Activated CD4-positive, CD25-positive, alpha-beta regulatory T cell treated with anti-CD3 and anti-CD28 coated beads, Interleukin-2, amount 50 U/mL, for 16 hours (primary cell): Measurements from ENCODE around the gene ZNF23.

ENCODE experiments used
- DNase-seq: peaks from one replicate; pipeline ENCODE4 v3.0.0-alpha.2; 2020; ENCODE audit warnings: low read depth, low spot score

The ZNF23 gene

GRCh38 chr16:71472051-71472450, 10.0 kb upstream of the ZNF23 start:
- no peak for DNase-seq

- no peak for DNase-seq
Measured at GRCh38 chr16:71467810-71468209, 5.8 kb upstream of the ZNF23 start.

GRCh38 chr16:71464231-71464630, 2.2 kb upstream of the ZNF23 start:
- no peak for DNase-seq

- DNase-seq = no peak
Measured at GRCh38 chr16:71460941-71461340, 1.1 kb downstream of the ZNF23 start.

- DNase-seq = no peak
Measured at GRCh38 chr16:71460236-71460635, 1.8 kb downstream of the ZNF23 start.

- no peak for DNase-seq
Measured at GRCh38 chr16:71459510-71459909, 2.5 kb downstream of the ZNF23 start.

- DNase-seq = no peak
Measured at GRCh38 chr16:71456801-71457200, 5.2 kb downstream of the ZNF23 start.

- DNase-seq = no peak
Measured at GRCh38 chr16:71453036-71453435, 9.0 kb downstream of the ZNF23 start.

GRCh38 chr16:71449020-71449419, 13.0 kb downstream of the ZNF23 start:
- DNase-seq = no peak

GRCh38 chr16:71448274-71448866, 13.7 kb downstream of the ZNF23 start:
- no peak for DNase-seq

GRCh38 chr16:71443714-71444113, 18.3 kb downstream of the ZNF23 start:
- no peak for DNase-seq

GRCh38 chr16:71442051-71442440, 20.0 kb downstream of the ZNF23 start, which contains the start of gene TLE7:
Gene TLE7, minus strand, starts transcription at chr16:71442054. Its CDS starts 8,730 bp downstream, at chr16:71433324.
- DNase-seq = no peak

GRCh38 chr16:71441348-71442050, 20.5 kb downstream of the ZNF23 start:
- no peak for DNase-seq

GRCh38 chr16:71440669-71441347, 21.2 kb downstream of the ZNF23 start:
- DNase-seq = no peak

- DNase-seq = no peak
Measured at GRCh38 chr16:71439523-71439922, 22.5 kb downstream of the ZNF23 start.

- no peak for DNase-seq
Measured at GRCh38 chr16:71436473-71436872, 25.6 kb downstream of the ZNF23 start.

GRCh38 chr16:71432906-71433305, 29.1 kb downstream of the ZNF23 start:
- DNase-seq = no peak

GRCh38 chr16:71431991-71432390, 30.1 kb downstream of the ZNF23 start:
- DNase-seq = no peak

GRCh38 chr16:71431176-71431575, 30.9 kb downstream of the ZNF23 start:
- DNase-seq = no peak

GRCh38 chr16:71430744-71431143, 31.3 kb downstream of the ZNF23 start:
- no peak for DNase-seq

GRCh38 chr16:71429581-71429980, 32.5 kb downstream of the ZNF23 start:
- DNase-seq = no peak

GRCh38 chr16:71428883-71429282, 33.2 kb downstream of the ZNF23 start:
- DNase-seq = no peak

- no peak for DNase-seq
Measured at GRCh38 chr16:71428385-71428784, 33.7 kb downstream of the ZNF23 start.
